ENCODE results near the gene SP9.

SP9 gene

DNA sequence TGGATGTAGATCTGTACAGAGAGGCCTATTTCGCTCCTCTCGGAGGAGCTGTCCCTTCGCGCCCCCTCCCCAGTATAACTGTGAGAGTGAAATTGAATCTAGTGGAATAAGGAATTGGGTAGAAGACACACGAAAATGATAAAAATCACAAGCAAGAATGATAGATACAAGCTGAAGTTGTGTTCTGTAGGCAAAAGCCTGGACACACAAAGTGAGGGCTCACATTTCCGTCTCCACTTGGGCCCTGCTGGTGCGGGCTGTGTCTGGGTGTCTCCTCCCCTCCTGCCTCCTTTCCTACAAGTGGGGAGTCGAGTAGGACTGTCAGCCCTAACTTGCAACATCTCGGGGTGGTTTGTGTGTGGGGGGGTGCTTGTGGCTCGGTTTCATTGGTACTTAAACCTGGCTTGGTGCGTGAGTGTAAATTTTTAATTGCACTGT is 457 bp upstream of the SP9 start:
- H3K4me3 ChIP-seq (replicated peaks in 1 of 2; ENCODE audit: low read depth in 2 of 2, low read length in 2 of 2): no peak overlapping the region
- no peak for TF ChIP-seq CTCF (IDR thresholded peaks at IDR 0.05; ENCODE audit: low read depth, low read length)
- DNase-seq (ENCODE audit: low read depth in 2 of 2): no peak

GRCh38 chr2:174335254-174335987 is 667 bp downstream of the SP9 start:
- no peak overlapping the region for H3K4me3 ChIP-seq (replicated peaks in 1 of 2; ENCODE audit: low read depth in 2 of 2, low read length in 2 of 2)
- no peak for TF ChIP-seq CTCF (IDR thresholded peaks at IDR 0.05; ENCODE audit: low read depth, low read length)
- no peak for DNase-seq (ENCODE audit: low read depth in 2 of 2)

DNA sequence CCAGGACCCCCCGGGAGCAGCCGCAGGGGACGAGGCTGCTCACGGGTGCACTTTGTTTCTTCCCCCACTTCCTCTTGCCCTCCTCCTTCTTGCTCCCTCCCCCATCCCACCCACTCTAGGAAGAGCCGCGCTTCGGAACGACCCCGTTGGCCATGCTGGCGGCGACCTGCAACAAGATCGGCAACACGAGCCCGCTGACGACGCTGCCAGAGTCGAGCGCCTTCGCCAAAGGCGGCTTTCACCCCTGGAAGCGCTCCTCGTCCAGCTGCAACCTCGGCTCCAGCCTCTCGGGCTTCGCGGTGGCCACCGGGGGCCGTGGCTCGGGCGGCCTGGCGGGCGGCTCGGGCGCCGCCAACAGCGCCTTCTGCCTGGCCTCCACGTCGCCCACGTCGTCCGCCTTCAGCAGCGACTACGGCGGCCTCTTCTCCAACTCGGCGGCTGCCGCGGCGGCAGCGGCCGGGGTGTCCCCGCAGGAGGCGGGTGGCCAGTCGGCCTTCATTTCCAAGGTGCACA is 1.3 kb downstream of the SP9 start:
- no peak for DNase-seq (ENCODE audit: low read depth in 2 of 2)
- no peak for TF ChIP-seq CTCF (IDR thresholded peaks at IDR 0.05; ENCODE audit: low read depth, low read length)
- H3K4me3 ChIP-seq (replicated peaks in 1 of 2; ENCODE audit: low read depth in 2 of 2, low read length in 2 of 2): peak overlapping the region; percentile 10 to 13

- no peak for TF ChIP-seq CTCF (IDR thresholded peaks at IDR 0.05; ENCODE audit: low read depth, low read length)
- H3K4me3 ChIP-seq (replicated peaks in 1 of 2; ENCODE audit: low read depth in 2 of 2, low read length in 2 of 2): peak overlapping the region in 1 of 2 donors; percentile 10
- DNase-seq (ENCODE audit: low read depth in 2 of 2): no peak
These were observed 2.0 kb downstream of the SP9 start for GRCh38 chr2:174336501-174337336.

DNA sequence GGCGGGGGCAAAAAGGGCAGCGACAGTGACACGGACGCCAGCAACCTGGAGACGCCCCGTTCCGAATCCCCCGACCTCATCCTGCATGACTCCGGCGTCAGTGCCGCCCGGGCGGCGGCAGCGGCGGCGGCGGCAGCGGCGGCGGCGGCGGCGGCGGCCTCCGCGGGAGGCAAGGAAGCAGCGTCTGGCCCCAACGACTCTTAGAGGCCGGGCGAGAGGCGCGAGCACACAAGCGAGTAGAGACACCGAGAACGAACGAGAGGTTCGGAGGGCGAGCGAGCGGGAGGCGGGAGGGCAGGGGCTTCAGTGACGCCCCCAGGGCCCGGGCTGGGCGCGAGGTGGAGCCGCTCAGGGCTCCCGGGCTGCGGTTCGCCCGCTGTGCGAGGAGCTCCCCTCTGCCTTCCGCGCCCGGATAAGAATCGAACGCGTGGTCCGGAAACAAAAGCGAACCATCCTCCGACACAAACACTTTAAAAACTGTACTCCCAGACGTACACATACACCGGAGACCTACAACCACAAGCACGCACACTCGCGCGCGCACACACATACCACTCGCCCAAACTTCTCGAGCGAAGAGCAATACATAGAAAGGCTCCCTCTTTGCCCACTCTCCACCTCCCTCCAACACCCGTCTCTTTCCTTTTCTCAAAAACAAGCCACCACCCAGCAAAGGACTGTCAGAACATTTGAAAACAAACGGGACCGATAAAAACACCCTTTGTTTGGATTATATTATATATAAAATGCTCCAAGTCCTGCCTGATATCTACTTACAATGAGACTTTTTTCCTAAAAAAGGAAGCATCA is 2.8 kb downstream of the SP9 start:
- DNase-seq (ENCODE audit: low read depth in 2 of 2): peak in 1 of 2 donors; percentile 36
- TF ChIP-seq CTCF (IDR thresholded peaks at IDR 0.05; ENCODE audit: low read depth, low read length): no peak
- no peak overlapping the region for H3K4me3 ChIP-seq (replicated peaks in 1 of 2; ENCODE audit: low read depth in 2 of 2, low read length in 2 of 2)

- no peak overlapping the region for H3K4me3 ChIP-seq (replicated peaks in 1 of 2; ENCODE audit: low read depth in 2 of 2, low read length in 2 of 2)
- no peak for TF ChIP-seq CTCF (IDR thresholded peaks at IDR 0.05; ENCODE audit: low read depth, low read length)
- DNase-seq (ENCODE audit: low read depth in 2 of 2): no peak
These were observed 3.4 kb downstream of the SP9 start for GRCh38 chr2:174338147-174338605.

All from cardiac fibroblast (primary cell).